Kidney (tissue), 14 donors: ENCODE results near the gene LRRC25. TPM values are rescaled to one million over a fixed set of nuclear protein-coding genes. Genes with fewer than 3 reads are reported as not detected.

Experiments
- DNase-seq, 5 donors: peaks; one replicate each; pipeline ENCODE4 v3.0.0-alpha.2; 2013 to 2020
- FAIRE-seq: peaks from 2 replicates; lab custom pipeline; 2012; peaks lifted over from hg19 to GRCh38; lab: Jason Lieb, UNC
- H3K27ac ChIP-seq, 2 donors: one replicate each; pipeline ENCODE4 v1.7.0; 2013; ENCODE audit warnings: low read depth in 2 of 2, low read length in 2 of 2, inconsistent platforms in 1 of 2
- H3K27me3 ChIP-seq: one replicate; pipeline ENCODE4 v1.7.1; 2013; ENCODE audit warnings: low read length, inconsistent platforms; ENCODE audit not compliant: control insufficient read depth, insufficient read depth
- H3K36me3 ChIP-seq, 3 donors: one replicate each; pipeline versions ENCODE4 v1.7.0 to v1.7.1; 2013; ENCODE audit warnings: low read length in 3 of 3, control low read depth in 1 of 3, inconsistent platforms in 1 of 3; ENCODE audit not compliant: insufficient read depth in 3 of 3, control insufficient read depth in 2 of 3
- H3K4me1 ChIP-seq, 3 donors: one replicate each; pipeline versions ENCODE4 v1.7.0 to v1.7.1; 2013; ENCODE audit warnings: low read length in 3 of 3, inconsistent platforms in 1 of 3, low read depth in 1 of 3; ENCODE audit not compliant: control insufficient read depth in 2 of 3, insufficient read depth in 2 of 3
- H3K4me3 ChIP-seq, 3 donors: one replicate each; pipeline versions ENCODE4 v1.7.0 to v1.8.1; 2013; ENCODE audit warnings: low read length in 3 of 3, control low read depth in 1 of 3, inconsistent platforms in 1 of 3
- H3K9ac ChIP-seq, 3 donors: one replicate each; pipeline versions ENCODE4 v1.7.0 to v1.7.1; 2013; ENCODE audit warnings: low read length in 3 of 3, control low read depth in 1 of 3, inconsistent platforms in 1 of 3
- H3K9me3 ChIP-seq, 3 donors: one replicate each; pipeline versions ENCODE4 v1.7.0 to v1.7.1; 2013; ENCODE audit warnings: low read length in 3 of 3, control low read depth in 1 of 3, inconsistent platforms in 1 of 3; ENCODE audit not compliant: control insufficient read depth in 2 of 3, insufficient read depth in 1 of 3
- CTCF ChIP-seq: IDR thresholded peaks from 3 replicates; pipeline ENCODE4 v1.5.1; 2012; ENCODE audit warnings: mild to moderate bottlenecking, moderate library complexity, borderline replicate concordance; ENCODE audit not compliant: insufficient read depth; ENCODE audit errors: extremely low read depth
- intact Hi-C: fragments of 100-400 bp; cut with DNase I; formaldehyde crosslinking; loops from one replicate; pipeline ENCODE4 v1.11.1; 2022
- polyA plus RNA-seq: library from polyadenylated mRNA; stranded (reverse); fragments of 350-450 nt; fragmentation: Illumina TruSeq; extraction: RNeasy Lipid Tissue Mini Kit (QIAGEN cat#74804); gene quantifications from one replicate; pipeline ENCODE4 v1.2.3, GENCODE V29; 2014; ENCODE audit warnings: low read depth, low replicate concordance; ENCODE audit not compliant: insufficient read depth
- total RNA-seq: library from RNA; stranded (reverse); fragmentation: NEBNext Ultra II Directional; extraction: Animal tissue kit (Norgen Biotek cat#: 25700); gene quantifications from one replicate; pipeline ENCODE4 v1.2.1, GENCODE V29; 2021
- donor health status: control.
- donor health status: control.
- donor health status: control.
- donor health status: control.
- donor health status: control.
- donor health status: DM: yes; HTN: yes; CAD: no.
- donor health status: Normal renal cell carcinoma (clear cell type).

Gene LRRC25
- total and polyA plus RNA-seq, 2 donors from 2014 or later = 2.7 to 13.1 TPM

GRCh38 chr19:18380843-18381242 is 16.6 kb downstream of the LRRC25 start:
- TF ChIP-seq CTCF = no peak
- Histone ChIP-seq H3K4me1 (peaks cover 0 to 15% (median 13%) of the 10 kb centered on the region in 3 donors), H3K27me3 (no peaks in the 10 kb centered on the region), H3K9ac (peak overlapping the region in 1 of 3 donors; percentile 17), H3K27ac (peak overlapping the region; percentile 45 to 84), H3K36me3 (no peaks in the 10 kb centered on the region), H3K4me3 (no peak overlapping the region), H3K9me3 (no peaks in the 10 kb centered on the region)
- FAIRE-seq = no peak
- intact Hi-C loops = no loop called here
- DNase-seq = no peak

GRCh38 chr19:18379803-18380747 is 17.3 kb downstream of the LRRC25 start:
- DNase-seq (peak in 1 of 5 donors; percentile 89), FAIRE-seq (no peak)
- Histone ChIP-seq H3K4me3 (no peak overlapping the region), H3K9me3 (no peaks in the 10 kb centered on the region), H3K9ac (peak overlapping the region in 1 of 3 donors; percentile 58), H3K27ac (peak overlapping the region; percentile 45 to 84), H3K36me3 (no peaks in the 10 kb centered on the region), H3K4me1 (peaks cover 0 to 11% (median 10%) of the 10 kb centered on the region in 3 donors), H3K27me3 (no peaks in the 10 kb centered on the region)
- no peak for TF ChIP-seq CTCF
- intact Hi-C loops = no loop called here

GRCh38 chr19:18377026-18377425 is 20.4 kb downstream of the LRRC25 start:
- no peak for TF ChIP-seq CTCF
- Histone ChIP-seq H3K9ac (no peak overlapping the region), H3K36me3 (no peaks in the 10 kb centered on the region), H3K9me3 (no peaks in the 10 kb centered on the region), H3K27ac (peak overlapping the region in 1 of 2 donors; percentile 7), H3K4me1 (peaks cover 3 to 23% (median 18%) of the 10 kb centered on the region in 3 donors), H3K27me3 (no peaks in the 10 kb centered on the region), H3K4me3 (no peak overlapping the region)
- intact Hi-C loops = no loop called here
- DNase-seq = no peak
- no peak for FAIRE-seq
